HL-60/S4 treated with retinoic acid at 250 ng/mL for 4 days and 3 days (cell line): ENCODE results near the gene ASB10.

Experiments
- in situ Hi-C: fragments of 300-500 bp; cut with MboI; formaldehyde crosslinking; loops from 2 replicates; pipeline ENCODE4 v1.7.0; 2022; ENCODE audit warnings: low sequenced_read_pairs

Gene ASB10

DNA sequence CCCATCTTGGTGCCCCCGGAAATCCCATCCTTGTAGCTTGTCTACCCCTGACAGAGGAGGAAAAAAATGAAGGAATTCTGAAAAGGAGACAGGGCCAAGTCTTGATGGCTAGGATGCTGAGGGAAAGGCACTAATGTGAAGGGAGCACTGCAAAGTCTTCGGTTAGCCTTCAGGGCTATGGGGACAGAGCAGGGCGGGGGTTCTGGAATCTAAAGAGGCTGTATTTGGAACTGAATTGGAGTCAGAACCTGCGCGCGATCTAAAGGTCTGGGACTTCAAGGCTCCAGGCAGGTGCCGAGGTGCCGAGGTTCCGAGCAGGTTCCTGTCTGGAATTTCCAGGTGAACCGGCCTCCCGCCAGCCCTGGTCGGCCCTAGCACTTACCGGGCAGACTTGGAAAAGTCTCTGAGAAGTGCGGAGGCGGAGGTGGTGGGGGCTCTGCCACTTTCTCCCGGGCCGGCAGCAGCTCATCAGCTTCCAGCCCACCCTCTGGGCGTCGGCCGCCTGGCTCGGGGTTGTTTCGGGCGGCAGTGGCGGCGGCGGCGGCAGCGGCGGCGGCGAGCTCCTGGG is 20.3 kb downstream of the ASB10 start:
- in situ Hi-C loops, result no loop called here

GRCh38 chr7:151161757-151162156 is 25.3 kb downstream of the ASB10 start:
- in situ Hi-C loops, result no loop called here

- in situ Hi-C loops, result no loop called here
Measured at GRCh38 chr7:151157645-151158329, 29.3 kb downstream of the ASB10 start.

GRCh38 chr7:151152643-151153513 is 34.2 kb downstream of the ASB10 start:
- in situ Hi-C loops, result no loop called here

DNA sequence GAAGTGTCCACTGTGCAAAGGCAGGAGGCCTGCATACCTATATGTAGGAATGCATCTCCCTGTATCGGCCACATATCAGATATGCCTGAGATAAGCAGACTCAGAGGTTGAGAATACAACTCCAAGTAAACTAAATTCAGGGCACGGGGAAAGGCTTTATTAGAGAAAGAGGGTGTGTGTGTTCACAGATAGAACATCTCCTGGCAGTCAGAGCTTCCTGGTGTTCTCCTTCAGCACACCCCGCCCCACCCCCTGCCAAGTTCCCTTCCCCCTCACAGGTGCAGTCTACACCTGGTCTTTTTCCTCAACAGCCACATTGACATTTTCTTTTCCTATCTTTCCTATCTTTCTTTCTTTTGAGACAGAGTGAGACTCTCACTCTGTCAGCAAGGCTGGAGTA is 36.7 kb downstream of the ASB10 start:
- in situ Hi-C loops, result no loop called here

DNA sequence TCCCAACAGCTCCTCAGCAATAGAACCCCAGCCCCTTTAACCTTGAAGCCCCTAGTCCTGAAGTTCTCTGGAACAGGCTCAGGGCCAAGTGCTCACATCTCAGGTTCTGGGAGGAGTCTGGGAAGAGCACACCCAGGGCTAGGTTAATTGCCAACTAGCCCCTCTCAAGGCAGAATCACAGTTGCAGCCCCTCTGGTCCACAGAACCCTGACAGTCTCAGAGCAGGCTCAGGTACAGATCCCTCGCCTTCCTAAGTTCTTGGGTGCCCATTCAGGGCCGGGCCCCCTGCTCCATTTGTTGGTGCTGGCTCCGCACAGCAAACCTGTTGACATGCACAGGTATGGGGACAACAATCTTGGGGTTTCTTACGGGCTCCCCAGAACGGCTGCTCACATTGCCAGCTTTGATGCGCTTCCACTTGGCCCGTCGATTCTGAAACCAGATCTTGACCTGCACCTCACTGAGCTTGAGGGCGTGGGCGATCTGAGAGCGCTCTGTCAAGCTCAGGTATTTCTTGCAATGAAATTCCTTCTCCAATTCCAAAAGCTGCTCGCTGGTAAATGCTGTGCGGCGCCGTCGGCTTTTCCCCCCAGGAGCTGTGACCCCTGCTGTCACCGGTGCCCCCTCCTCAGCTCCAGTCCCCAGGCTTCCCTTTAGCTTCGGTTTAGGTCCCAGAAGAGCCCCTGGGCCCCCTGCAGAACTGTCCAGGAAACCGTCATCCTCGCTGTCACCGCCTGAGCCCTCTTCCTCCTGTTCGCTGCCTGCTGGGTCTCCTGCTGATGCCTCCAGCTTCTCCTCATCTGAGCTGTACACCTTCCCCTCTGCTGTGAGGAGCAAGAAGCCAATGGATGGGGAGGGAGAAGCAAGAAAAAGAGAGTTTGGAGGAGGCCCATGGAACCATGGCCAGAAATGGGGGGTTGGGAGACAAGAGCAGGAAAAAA is 38.5 kb downstream of the ASB10 start:
- in situ Hi-C loops, result no loop called here

DNA sequence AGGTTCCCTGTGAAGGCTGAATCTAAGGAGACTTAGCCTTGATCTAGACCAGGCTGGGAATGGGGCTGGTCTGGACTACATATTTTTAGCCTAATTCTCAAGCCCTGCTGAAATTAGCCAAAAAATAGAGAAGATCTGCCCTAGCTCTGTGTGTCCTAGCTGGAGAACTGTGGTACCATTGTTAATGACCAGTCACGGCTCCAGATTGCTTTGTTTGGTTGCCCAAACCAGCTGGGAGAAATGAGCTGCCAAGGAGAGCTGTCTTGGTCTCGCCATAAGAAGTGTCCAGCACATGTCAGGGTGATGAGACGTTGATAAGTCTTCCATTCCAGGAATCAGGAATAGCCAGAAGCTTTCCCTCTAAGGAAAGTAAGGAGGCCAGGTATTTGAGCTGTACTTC is 40.3 kb downstream of the ASB10 start:
- in situ Hi-C loops, result no loop called here

DNA sequence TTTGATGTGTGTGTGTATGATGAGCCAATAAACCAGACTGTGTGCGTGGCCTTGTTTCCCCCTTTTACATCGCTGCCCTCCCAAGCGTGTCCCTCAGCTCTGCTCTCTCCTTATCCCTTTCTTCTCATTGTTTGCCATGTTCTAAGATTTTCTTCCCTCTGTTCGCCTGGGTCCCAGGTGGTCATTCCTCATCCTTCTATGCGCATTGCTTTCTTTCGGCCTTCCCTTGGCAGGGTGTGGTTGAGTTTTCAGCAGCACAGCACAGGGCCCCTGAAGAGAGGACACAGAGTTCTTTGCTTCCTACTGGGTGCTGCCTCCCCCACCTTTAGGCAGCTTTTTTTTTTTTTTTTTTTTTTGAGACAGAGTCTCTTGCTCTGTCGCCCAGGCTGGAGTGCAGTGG is 42.7 kb downstream of the ASB10 start:
- in situ Hi-C loops, result no loop called here

DNA sequence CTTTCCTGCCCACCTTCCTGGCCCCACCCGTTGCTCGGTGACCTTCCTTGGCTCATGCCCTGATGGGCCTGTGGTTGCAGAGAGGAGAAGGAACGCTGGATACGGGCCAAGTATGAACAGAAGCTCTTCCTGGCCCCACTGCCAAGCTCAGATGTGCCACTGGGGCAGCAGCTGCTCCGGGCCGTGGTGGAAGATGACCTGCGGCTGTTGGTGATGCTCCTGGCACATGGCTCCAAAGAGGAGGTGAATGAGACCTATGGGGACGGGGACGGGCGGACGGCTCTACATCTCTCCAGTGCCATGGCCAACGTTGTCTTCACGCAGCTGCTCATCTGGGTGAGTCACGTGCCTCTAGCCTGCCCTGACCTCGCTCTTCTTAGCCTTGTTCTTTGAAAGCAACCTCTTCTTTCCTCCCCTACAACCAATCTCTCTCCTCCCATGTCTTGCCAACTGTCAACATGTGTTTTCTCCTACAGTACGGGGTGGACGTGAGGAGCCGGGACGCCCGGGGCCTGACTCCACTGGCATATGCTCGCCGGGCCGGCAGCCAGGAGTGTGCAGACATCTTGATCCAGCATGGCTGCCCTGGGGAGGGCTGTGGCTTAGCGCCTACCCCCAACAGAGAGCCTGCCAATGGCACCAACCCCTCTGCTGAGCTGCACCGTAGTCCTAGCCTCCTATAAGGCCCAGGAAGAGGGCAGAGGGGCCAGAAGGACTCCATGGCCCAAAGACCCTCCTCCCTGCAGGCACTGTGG is 43.6 kb downstream of the ASB10 start:
- in situ Hi-C loops, result no loop called here

- in situ Hi-C loops, result no loop called here
Measured at GRCh38 chr7:151142686-151143040, 44.4 kb downstream of the ASB10 start.

DNA sequence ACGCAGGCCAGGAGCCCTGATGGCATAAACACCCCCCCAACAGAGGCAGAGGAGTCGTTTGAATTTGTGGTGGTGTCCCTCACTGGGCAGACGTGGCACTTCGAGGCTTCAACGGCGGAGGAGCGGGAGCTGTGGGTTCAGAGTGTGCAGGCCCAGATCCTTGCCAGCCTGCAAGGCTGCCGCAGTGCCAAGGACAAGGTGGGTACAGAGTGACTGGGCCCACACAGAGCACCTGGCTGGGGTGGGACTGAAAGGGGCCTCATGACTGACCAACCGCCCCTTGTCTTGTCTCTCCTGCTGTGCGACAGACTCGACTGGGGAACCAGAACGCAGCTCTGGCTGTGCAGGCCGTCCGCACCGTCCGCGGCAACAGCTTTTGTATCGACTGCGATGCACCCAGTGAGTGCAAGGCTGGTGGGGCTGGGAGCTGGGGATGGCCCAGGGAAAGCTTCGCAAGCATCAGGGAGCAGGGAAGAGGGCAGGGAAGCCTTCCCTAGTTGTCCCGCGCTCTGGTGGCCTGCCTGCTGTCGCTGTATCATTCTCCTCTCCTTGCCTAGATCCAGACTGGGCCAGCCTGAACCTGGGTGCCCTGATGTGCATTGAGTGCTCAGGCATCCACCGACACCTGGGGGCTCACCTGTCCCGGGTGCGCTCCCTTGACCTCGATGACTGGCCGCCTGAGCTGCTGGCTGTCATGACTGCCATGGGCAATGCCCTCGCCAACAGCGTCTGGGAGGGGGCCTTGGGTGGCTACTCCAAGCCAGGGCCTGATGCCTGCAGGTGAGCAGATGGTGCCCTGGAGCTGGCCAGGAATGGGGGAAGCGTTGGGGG is 45.0 kb downstream of the ASB10 start:
- in situ Hi-C loops, result no loop called here

- in situ Hi-C loops, result no loop called here
Measured at GRCh38 chr7:151141311-151141854, 45.7 kb downstream of the ASB10 start.

GRCh38 chr7:151140826-151141225 is 46.2 kb downstream of the ASB10 start:
- in situ Hi-C loops, result no loop called here

DNA sequence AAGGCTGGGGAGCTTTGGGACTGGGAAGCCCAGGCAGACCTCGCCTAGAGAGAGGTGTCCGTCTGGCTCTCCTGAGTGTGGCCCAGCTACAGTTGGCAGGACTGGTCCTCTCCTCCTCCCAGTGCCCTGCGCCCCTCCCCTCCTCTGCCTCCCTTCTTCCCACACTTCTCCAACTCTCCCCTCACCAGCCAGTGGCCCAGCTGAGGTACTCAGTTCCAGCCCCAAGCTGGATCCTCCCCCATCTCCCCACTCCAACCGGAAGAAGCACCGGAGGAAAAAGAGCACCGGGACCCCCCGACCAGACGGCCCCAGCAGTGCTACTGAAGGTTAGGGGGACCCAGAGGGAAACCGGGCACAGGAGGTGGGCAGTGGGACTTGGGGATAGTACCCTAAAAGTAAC is 47.3 kb downstream of the ASB10 start:
- in situ Hi-C loops, result no loop called here

DNA sequence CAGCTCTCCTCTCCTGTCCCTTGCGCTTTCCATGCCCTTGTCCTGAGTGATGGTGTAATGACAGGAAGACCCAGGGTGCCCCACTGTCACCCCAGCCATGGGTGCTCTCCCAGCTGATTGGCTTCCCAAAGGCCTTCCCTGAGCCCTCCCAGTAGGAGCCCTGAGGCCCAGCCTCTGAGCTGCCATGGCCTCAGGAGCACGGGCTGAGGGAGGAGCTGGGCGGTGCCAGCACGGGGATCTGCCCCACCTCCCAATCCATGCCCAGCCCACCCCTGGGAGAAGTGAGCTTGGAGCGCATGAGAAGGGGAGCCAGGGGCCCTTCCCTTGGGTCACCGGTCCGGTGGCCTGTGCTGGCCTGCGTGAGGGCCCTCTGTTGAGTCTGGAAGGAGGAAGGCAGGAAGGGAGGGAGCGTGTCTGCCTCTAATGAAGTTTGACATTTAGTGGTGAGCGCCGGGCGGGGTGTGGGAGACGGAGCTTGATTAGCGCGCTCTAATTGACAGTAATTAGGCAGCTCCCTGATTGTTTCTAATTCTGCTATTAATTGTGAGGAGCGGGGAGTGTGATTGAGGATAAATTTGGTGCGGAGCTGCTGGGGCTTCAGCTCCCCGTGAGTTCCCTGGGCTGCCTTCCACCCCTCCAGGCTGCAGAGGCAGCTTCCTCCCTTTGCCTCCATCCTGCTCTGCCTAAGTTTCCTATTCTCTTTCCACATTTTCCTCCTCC is 47.8 kb downstream of the ASB10 start:
- in situ Hi-C loops, result no loop called here

GRCh38 chr7:151138153-151138851 is 48.7 kb downstream of the ASB10 start:
- in situ Hi-C loops, result no loop called here

DNA sequence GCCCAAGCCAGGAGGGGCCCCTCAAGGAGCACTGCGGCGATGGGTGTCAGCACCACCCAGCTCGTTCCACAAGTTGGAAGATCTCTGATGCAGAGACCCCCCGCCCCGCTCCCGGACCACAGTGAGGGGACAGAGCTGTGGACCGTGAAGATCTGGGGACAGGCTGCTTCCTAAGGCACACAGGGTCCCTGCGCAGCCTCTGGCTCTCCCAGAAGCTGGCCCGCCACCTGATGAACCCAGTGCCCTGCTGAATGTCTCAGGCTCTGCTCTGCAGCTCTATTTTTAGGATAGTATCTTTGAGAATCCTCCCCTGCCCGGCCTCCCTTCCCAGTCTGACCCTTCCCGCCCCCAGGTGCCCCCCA is 49.3 kb downstream of the ASB10 start:
- in situ Hi-C loops, result no loop called here

DNA sequence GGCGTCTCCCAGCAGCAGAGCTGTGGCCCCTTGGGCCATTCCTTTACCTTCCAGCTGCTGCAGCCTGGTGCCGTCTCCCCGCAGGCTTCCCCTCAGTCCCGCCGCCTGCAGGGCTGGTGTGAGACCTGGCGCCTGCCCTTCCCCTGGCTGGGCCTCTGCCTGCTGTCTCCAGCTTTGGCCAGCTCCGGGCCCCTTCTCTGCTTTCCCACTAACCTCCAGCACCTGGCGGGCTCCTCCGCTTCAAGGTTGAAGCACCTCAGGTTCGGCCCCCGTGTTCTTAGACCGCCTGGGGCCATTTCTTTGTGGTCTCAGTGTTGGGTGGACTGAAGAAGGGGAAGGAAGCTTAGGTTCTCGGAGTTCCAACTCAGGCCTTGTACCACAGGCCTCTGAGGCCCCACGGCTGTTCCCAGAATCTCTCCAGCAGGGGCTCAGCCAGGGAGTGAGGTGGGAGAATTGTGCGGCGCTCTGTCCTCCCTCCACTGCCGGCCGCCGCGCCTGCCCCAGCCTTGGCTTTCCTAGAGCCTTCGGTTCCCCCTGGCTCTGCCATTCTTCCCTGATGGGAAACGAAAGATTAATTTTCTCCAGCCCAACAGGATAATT is 49.9 kb downstream of the ASB10 start:
- in situ Hi-C loops, result no loop called here
